ENCODE results near the gene HUWE1. TPM values are rescaled to one million over a fixed set of nuclear protein-coding genes. Genes with fewer than 3 reads are reported as not detected.

The HUWE1 gene
- polyA plus RNA-seq, 1 donor = 193 TPM

GRCh38 chrX:53685711-53686110 lies 808 bp downstream of the HUWE1 start:
- no peak for DNase-seq

DNA sequence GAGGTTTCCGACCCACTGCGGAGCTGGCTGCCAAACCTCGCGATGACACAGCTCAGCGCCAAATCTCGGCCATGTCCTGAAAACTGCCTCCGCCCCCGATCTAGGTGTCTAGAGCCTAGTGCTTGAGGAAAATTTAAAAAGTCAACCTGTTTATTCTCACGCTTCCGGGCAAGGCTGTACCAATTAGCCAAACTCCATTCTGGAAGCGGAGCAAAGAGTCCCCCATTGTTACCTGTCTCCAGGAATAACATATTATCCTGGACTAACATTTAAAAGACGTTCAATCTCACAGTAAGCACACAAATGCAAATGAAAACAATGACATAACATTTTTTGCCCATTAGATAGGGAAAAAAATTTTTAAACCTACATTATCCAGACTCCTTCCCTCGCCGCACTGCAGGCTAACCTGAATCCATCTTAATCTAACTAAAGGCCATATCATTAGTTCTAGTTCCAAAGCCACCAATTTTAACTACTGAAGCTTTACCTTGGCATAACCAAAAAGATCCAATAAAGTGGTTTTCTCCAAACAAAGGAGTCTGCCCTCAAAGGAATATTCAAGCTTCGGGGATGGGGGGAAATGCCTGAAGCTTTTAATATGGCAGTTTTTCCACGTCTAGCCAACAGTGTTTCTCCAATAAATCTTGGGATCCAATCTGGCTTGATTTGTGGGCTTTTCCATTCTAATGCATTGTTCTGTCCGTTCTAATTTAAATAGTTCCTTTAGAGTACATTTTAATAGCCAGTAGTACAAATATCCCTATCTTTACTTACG lies 1.9 kb downstream of the HUWE1 start:
- no peak for DNase-seq

- DNase-seq = peak; percentile 96
Measured at GRCh38 chrX:53683556-53684414, 2.7 kb downstream of the HUWE1 start.

GRCh38 chrX:53682885-53683555 lies 3.5 kb downstream of the HUWE1 start:
- DNase-seq = no peak

GRCh38 chrX:53681661-53682060 lies 4.9 kb downstream of the HUWE1 start:
- no peak for DNase-seq

GRCh38 chrX:53678667-53679066 lies 7.9 kb downstream of the HUWE1 start:
- no peak for DNase-seq

GRCh38 chrX:53677286-53677685 lies 9.2 kb downstream of the HUWE1 start:
- DNase-seq = no peak

DNA sequence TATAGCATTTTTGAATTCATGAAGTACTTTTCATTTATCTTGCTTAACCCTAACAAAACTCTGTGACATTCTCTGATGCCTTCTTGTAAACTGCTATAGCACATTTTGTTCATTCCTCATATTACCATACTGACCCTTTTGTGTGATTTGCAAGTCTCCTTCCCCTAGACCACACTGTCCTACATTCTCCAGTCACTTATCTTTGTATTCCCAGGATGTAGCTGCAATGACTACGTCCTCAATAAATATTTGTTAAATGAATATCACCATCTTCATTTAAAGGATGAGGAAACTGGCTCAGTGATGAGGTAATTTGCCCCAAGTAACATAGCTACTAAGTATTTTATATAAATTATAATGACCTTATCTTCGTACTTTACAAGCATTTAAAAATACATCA lies 11.9 kb downstream of the HUWE1 start:
- DNase-seq = no peak

GRCh38 chrX:53669258-53669657 lies 17.3 kb downstream of the HUWE1 start:
- DNase-seq = no peak

DNA sequence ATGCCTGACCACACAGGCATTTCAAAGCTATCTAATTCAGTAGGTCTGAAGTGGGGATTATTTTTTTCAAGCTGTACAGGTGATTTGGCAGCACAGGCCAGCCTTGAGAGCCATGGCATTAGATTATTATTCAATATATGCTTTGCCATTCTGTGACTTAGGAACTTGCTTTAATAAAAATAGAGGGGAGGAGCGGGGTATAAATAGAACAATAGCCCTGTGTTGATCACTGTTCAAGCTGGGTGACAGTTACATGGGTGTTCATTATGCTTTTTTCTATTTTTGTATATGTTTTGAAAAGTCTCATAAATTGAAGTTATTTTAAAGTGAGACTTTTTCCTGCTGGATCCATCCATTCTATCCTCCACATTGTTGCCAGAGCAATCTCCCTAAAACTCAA lies 20.3 kb downstream of the HUWE1 start:
- no peak for DNase-seq

- no peak for DNase-seq
Measured at GRCh38 chrX:53660004-53660403, 26.5 kb downstream of the HUWE1 start.

DNA sequence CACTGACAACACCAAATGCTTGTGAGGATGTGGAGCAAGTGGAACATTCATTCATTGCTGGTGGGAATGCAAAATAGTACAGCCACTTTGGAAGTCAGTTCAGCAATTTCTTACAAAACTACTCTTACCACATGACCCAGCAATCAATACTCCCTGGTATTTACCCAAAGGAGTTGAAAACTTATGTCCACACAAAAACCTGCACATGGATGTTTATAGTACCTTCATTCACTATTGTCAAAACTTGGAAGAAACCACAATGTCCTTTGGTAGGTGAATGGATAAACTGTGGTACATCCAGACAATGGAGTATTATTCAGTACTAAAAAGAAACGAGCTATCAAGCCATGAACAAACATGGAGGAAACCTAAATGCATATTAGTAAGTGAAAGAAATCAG lies 27.5 kb downstream of the HUWE1 start:
- DNase-seq = no peak

GRCh38 chrX:53656845-53657244 lies 29.7 kb downstream of the HUWE1 start:
- no peak for DNase-seq

DNA sequence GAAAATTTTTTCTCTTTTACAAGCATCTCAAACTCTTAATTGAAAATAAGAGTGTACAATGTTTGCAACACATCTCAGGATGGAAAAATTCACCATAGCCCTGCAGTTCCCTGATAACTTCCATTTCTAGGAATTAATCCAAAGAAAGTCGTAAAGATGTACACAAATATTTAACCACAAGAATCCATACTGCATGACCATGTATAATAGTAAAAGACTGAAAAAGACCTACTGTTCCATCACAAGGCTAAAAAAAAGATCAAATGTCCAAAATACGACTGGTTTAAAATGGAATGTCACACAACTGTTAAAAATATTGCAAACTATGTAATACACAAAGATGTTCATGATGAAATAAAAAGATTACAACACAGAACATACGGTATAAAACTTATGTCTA lies 32.1 kb downstream of the HUWE1 start:
- no peak for DNase-seq

- DNase-seq = no peak
Measured at GRCh38 chrX:53644751-53645150, 41.8 kb downstream of the HUWE1 start.

DNA sequence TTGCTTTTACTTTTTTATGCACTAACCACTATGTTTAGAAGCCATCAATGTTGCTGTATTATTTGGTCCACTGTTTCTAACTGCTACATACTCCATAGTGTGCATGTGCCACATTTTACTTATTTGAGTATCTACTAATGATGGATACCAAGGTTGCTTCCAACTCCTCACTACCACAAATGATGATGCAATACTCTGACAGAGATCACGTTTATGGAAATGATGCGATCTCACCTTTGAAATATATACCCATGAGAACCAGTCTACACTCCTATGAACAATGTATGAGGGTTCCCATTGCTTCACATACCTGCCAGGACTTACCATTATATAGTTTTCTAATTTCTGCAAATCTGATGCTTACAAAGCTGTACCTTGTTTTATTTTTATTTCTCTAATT lies 44.2 kb downstream of the HUWE1 start:
- no peak for DNase-seq

GRCh38 chrX:53639257-53639656 lies 47.3 kb downstream of the HUWE1 start:
- no peak for DNase-seq

- no peak for DNase-seq
Measured at GRCh38 chrX:53637479-53637878, 49.0 kb downstream of the HUWE1 start.

DNA sequence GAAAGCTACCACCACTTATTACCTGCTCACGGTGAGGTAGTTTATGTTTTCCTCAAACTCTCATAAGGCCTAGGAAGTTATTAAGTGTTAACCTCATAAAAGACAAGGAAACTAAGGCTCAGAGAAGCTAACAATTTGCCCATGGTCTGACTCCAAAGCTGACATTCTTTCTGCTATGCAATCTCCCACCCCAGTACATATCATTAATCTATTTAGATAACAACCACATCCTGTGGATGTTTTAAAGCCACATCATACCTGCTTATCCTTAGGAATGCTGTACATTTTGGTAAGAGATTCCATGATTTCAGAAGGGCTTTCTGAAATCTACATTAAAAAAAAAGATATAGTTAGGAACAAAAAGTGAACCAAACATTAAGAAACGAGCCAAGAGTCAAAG lies 55.4 kb downstream of the HUWE1 start:
- DNase-seq = no peak

DNA sequence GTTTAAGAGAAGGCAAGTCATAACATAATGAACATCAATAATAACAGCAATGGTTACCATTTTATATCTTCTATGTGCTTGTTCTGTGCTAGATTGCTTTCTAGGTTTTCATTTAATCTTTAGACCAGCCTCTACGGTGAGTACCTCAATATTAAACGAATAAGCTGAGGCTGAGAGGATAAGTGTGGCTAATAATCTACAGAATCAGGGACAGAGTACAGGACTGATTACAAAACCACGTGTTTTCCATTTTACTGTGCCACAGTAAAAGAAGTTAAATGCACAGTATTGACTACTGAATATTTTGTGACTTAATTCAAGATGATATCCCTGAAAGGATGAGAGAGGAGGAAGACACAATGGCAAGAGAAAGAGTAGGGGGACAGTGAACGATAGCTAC lies 56.3 kb downstream of the HUWE1 start:
- DNase-seq = no peak

GRCh38 chrX:53622431-53622830 lies 64.1 kb downstream of the HUWE1 start:
- DNase-seq = no peak

- no peak for DNase-seq
Measured at GRCh38 chrX:53621418-53621986, 65.0 kb downstream of the HUWE1 start.

GRCh38 chrX:53616946-53617345 lies 69.6 kb downstream of the HUWE1 start:
- no peak for DNase-seq

All from left kidney (tissue), 2 donors.